GM21786 (cell line): ENCODE results near the gene OSBP2.
"Not testable (repeated sequence)": the region's sequence is repeated elsewhere in the genome, so short reads cannot be mapped to it uniquely, and the experiment has no call there.

Experiments
- ATAC-seq: cut with Tn5 transposase; IDR thresholded peaks from one replicate; pipeline ENCODE4 v1.9.1; 2021; ENCODE audit not compliant: unreplicated experiment

Gene OSBP2

DNA sequence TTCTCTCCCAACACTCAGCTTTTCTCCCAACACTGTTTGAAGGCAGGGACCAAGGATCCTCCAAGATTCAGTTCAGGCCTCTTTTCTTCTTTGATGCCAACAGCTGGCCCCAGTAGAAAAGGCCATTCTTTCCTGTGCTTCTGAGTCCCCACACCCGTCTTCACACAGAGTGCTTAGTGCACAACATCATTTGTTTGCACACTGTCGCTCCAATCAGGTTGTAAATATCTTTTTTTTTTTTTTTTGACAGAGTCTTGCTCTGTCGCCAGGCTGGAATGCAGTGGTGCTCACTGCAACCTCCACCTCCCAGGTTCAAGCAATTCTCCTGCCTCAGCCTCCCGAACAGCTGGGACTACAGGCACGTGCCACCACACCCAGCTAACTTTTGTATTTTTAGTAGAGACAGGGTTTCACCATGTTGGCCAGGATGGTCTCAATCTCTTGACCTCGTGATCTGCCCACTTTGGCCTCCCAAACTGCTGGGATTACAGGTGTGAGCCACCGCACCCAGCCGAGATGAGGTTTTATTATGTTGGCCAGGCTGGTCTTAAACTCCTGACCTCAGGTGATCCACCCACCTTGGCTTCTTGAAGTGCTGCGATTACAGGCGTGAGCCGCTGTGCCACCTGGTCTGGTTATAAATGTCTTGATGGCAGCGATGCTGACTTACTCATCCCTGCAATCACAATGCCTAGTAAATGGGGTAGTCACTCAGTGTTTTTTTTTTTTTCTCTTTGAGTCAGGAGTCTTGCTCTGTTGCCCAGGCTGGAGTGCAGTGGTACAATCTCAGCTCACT is 14.6 kb upstream of the OSBP2 start:
- not testable (repeated sequence) for ATAC-seq

DNA sequence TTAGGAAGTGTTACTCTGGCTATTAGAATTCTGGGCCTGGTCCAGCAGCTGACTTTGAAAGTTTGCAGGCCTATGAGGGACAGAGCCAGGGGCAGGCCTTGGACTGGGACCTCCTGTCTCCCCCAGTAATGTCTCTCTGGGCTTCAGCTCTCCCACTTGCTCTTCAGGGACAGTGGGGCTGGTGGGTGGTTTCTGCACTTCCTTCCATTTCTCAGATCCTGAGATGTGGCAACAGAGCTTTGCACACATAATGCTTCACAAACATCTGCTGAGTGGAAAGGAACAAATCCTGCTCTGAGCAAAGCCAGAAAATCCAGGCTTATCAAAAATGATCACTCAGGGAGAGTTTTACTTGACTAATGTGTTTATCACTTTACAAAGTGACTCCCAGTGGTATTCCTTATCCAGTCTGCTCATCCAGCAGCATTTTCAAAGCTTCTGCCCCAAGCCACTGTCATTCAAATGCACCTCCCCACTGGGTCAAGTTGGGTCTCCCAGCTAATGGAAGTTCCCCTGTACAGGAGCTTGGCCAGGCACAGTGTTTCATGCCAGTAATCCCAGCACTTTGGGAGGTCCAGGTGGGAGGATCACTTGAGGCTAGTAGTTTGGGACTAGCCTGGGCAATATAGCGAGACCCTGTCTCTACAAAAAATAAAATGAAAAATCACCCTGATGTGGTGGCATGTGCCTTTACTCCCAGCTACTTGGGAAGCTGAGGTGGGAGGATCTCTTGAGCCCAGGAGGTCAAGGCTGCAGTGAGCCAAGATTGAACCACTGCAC is 13.5 kb upstream of the OSBP2 start:
- ATAC-seq: no peak

DNA sequence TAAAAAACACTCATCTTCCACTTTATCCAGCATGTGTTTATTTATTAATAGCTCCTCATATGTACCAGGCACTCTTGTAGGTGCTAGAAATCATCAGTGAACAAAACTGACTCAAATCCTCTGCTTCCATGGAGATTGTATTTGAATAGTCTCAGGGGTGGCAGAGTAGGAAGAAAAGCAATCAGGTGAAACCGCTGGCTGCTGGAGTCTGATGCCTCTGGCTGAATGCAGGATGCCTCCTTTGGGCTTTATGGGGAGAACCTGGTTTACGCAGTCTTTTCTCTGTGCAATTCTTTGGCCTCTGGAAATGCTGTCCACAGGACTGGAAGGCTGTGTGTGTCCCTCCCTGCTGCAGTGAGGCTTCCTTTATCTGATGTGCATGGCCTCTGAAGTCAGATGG is 12.8 kb upstream of the OSBP2 start:
- no peak for ATAC-seq

DNA sequence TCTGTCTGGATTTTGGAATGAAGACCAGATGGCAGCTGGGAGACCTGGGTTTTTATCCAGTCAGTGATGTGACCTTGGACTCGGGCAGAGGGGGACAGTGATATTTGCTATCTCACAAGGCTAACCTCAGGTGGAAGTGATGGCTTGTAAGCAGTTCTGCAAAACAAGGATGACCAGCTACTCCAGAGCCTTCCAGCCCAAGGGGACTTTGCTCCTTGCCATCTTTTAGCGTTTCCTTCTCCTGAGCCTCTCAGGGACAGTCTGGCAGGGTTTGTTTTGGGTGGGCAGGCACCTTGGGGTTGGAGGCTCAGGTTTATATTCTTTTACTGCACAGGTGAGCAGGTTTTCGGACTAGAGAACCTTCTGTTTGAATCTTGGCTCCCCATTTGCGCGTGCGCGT is 9.5 kb upstream of the OSBP2 start:
- no peak for ATAC-seq

DNA sequence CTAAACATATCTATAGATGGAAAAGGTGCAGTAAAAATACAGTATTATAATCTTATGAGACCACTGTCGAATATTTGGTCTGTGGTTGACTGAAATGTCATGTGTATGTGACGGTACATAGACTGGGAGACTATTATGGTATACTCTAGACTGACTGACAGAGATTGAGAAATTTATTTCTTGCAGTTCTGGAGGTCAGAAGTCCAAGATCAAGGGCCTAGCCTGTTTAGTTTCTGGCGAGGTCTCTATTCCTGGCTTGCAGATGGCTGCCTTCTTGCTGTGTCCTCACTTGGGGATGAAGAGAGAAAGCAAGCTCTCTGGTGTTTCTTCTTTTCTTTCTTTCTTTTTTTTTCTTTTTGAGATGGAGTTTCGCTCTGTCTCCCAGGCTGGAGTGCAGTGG is 7.3 kb upstream of the OSBP2 start:
- no peak for ATAC-seq

DNA sequence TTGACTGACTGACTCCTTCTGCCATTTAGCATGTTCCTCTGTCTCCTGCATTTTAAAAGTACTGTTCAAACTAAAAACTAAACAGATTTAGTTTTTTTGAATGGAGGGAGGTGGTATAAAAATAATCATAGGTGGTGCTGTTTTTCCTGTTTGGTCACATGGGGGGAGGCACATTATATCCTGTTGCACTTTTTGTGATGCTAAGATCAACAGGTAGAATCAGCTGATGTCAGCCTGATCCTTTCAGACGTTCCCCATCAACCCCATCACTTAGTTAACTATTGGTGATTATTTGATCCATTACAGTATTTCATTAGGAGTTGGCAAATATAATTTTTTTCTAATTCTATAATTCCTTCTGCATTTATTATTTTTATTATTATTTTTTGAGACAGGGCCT is 5.1 kb upstream of the OSBP2 start:
- no peak for ATAC-seq

DNA sequence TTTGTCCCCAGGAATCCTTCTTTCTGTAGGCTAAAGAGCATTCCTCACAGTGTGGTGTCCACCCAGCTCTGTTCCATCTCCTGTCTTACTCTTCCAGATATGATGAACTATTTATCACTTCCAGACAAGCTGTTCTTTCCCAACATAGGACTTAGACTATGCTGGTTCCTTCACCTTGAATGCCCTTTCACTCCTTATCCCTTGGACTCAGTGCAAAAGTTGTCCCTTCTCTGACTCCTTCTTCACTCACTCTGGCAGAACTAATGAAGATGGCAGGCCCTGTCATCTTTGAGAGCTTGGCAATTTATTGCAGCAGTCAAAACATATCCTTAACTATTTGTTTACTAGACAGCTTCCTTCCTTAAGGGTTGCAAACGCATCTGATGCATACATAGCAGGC is 3.5 kb upstream of the OSBP2 start:
- no peak for ATAC-seq

DNA sequence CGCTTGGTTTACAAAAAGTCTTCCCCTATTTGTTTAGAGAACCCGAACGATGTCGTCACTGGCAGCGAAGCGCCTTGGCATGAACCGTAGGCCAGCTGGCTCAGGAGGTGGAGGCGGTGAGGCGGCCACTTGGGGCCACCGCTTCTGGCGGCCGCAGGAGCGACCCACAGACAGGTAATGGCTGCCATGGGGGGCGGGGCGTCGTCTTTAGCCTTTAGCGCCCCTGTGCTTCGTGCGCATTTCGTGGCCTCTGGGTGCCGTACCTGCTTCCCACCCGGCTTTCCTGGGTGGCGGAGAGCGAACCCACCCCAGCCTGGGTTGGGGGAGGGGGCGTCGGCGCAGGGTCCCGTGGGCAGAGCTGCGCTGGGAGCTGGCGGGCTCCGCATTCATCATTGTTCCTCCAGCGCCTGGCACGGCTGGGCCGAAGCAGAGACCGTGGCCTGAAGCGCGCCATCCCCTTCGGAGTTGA is 469 bp upstream of the OSBP2 start:
- no peak for ATAC-seq

DNA sequence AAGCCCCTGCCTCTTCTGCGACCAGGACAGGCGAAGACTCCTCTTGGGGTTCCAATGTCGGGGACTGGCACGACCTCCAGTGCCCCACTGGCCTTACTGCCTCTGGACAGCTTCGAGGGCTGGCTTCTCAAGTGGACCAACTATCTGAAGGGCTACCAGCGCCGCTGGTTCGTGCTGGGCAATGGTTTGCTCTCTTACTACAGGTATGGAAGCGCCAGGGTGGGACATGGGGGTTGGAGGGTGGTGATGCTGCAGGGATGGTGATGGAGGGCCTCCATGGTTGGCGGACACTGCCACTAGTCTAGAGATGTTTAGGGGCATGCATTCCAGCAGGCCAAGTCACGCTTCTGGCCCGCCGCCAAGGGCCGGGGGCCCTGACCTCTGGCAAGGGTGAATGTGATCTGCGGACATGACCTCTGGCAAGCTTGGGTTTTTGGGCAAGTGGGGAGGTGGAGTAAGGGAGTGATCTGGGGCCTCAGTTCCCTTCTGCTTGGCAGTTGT is 727 bp downstream of the OSBP2 start:
- ATAC-seq: no peak

DNA sequence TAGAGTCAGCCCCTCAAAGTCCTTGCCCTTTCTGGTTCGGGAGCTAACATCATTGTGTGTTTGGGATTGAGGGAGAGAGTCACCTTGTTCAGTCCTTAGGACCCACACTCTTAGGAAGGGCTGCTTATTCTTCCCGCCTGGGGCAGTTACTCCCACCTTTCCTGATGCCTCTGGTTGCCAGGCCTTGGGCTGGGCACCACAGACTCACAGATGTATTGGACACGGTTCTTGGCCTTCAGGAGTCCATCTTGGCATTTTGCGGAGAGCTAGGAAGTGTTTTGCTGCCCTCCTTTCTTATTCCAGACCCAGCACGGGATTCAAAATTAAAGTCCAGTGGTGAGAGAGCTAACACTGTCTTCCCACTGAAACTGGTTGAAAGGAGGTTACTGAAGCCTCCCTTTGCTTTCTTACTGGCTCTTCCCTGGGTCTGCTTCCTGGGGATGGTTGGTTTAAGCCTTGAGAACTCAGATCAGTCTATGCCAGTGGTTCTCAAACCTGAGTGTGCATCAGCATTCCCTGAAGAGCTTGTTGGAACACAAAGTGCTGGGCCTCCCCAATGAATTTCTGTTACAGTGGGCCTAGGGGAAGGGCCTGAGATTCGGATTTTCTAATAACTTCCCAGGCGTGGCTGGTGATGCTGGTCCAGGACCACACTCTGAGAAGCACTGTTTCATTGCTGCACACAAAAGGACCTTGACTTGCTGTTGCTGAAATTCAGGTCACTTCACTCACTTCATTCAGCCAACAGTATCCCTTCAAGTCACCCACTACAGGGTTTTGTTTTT is 1.4 kb downstream of the OSBP2 start:
- ATAC-seq: no peak

DNA sequence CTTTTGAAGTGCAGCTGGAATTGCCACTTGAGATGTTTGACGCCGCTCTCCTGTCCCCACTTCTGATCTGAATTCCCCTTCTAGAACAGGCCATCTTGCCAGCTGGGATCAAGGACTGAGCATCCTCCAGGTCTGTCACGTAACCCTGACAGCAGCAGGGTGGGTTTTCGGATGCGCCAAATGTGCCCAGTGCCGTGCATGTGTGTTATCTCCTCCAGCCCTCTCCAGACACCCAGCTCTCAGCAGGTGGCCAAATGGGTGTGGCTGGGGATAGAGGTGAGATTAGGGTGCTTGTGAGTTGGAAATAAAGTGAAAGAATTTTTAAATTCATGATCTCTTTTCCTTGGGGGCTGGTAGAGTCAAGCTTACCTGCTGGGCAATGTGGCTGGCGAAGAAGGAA is 3.3 kb downstream of the OSBP2 start:
- no peak for ATAC-seq

DNA sequence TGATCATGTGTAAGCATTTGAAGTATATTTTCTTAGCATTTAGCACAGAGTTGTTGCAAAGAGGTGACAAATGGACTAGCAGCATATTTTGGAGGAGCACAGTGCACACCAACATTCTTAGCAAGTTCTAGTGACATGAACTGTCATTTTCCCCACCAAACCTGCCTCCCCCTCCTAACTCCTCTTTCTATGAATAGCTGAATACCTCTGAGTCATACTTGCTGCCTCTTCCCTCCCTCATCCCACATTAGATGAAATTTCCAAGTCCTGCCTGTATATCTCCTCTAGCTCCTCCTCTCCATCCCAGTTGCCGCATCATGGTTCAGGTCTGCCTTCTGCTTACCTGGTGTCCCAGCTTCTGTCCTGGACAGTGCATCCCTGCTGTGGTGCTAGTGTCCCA is 7.2 kb downstream of the OSBP2 start:
- no peak for ATAC-seq

DNA sequence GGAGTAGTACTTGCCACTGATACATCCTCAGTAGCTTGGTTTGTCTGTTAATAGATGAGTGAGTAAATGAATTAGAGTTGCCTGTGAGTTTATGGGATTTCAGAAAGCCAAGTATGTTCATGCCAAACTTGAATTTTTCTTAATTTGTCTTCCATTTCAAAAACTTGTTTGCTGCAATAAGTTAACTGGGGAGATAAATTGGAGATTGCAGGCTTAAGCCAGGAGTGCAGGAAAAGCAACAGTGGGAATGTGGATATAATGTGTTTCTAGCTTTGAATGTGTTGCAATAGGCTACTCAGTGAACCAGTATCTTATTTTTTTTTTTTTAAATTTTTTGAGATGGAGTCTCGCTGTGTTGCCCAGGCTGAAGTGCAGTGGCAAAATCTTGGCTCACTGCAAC is 8.2 kb downstream of the OSBP2 start:
- no peak for ATAC-seq

DNA sequence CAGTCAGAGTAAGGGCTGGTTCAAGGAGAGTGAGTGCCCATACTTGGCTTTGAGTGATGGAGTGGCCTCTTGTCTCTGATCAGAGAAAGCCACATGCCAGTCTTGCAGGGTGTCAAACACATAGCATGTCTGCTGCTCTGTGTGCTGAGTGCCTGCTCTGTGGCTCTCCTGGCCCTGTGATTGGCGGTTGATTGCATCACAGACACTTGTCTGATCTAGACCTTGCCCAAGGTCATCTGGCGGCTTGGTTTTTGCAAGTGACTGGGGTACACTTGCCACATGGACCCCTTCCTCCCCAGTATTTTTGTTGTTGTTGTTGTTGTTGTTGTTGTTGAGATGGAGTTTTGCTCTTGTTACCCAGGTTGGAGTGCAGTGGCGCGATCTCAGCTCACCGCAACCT is 10.3 kb downstream of the OSBP2 start:
- no peak for ATAC-seq

DNA sequence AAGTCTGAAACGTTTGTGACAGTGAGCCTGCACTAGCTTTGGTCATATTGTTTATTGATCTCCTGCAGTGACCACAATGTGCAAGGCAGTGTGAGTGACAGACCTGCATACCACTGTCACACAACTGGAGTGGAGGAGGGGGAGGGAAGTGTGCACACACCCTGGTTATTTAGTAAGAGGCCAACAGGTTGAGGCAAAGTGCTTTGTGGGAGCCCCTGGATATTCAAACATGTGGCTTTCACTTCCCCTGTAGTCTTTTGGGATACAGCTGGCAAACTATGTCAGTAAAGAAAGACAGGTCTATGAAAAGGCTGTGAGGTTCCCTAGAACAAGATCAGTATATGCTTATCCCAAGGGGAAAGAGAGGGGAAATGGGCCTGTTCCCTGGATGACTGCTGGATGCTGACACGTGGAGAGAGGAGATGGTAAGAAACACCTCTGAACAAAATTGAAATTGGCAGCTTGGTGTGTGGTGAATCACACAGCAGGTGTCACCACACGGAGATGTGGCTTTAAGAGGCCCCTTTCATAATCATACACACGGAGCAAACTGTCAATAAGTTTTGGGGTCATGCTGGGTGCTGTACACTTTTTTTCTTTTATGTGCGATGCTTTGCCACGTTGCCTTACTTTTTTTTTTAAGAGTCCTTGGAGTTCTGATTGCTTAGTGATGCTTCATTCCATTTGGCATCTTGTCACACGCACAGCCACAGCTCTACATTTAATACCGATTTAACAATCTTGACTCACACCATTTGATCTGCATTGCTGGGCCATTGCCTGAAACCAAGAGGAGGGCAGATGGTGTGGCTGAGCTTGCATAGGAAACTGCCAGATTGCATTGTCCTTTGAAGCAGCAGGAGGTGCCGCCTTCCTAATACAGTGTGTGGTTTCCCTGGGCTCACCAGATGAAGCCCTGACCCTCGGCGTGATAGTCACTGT is 11.3 kb downstream of the OSBP2 start:
- ATAC-seq: no peak

DNA sequence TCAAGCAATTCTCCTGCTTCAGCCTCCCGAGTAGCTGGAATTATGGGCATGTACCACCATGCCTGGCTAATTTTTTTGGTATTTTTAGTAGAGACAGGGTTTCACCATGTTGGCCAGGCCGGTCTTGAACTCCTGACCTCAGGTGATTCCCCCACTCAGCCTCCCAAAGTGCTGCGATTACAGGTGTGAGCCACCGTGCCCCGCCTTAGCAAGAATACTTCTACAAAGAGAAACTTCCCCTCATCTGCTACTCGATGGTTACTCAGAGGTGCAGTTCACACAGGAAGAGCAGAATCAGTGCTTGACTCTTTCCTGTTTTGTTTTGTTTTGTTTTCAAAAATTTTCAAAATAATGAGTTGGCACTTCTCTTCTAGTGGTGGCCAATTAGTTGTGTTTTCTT is 15.3 kb downstream of the OSBP2 start:
- not testable (repeated sequence) for ATAC-seq

DNA sequence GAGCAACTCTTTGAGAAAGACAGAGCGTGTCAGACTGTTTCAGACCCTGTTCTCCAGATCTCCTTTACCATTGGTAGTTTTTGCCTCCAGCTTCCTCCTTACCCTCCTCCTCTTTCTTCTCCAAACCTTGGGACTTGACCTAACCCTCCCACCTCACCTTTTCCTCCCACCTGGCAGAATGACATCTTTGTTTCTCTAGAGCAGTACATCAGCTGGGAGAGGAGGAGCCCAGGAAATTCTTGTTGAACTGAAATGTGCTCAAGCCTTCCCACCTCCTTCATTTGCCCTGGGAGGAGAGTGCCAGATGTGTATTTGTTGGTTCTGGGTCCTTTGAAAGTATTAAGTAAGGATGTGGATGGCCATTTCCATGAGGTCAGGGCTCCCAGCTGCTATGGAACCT is 17.4 kb downstream of the OSBP2 start:
- no peak for ATAC-seq

DNA sequence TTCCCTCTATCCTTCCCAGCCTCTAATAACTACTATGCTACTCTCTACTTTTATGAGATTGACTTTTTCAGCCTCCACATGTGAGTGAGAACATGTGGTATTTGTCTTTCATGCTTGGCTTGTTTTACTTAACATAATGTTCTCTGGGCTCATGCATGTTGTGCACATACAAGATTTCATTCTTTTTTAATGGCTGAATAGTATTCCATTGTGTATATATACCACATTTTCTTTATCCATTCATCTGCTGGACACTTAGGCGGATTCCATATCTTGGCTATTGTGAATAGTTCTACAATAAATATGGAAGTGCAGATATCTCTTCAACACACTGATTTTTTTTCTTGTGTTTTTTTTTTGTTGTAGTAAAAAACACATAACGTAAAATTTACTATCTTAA is 19.4 kb downstream of the OSBP2 start:
- no peak for ATAC-seq

DNA sequence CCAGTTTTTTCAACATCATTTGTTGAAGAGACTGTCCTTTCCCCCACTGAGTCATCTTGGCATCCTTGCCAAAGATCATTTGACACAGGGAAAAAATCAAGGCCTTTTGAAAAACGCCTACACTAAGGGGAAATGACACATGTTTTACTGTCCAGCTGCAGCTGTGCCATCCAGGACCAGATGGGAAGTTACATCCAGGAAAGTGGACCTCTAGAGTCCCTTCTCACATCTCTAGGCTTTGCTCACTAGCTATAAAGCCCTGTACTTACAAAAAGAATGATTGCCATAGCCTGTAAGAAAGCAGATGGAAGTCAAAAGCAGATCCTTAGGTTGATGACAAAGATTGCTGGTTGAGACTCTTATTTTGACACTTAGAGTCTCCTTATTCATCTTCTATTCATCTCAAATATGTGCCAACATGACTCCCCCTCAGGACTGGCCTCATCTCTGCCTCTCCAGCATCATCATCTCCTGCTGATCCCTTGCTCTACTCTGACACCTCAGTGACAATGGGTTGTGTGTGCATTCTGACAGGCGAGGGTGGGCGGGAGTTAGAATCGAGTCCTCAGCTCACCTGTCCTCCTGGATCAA is 22.8 kb downstream of the OSBP2 start:
- ATAC-seq: no peak

DNA sequence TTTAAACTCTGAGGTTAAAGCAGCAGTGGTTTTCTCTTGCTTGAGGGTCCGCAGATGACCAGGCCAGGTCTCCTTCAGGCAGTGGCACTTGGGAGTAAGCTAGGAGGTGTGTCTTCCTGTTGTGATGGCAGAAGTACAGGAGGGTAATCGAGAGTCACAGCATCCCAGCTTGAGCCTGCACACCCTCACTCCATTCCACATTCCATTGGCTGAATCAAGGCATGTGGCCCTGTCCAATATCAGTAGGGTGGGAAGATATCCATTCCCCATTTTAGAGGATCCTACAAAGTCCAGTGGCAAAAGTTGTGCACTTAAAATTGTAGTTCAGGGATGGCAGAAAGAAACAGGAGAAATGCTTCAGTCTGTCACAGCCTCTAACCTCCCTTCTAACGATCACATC is 23.3 kb downstream of the OSBP2 start:
- ATAC-seq: no peak
